Trophoblast cell (in vitro differentiated cells and primary cell): Measurements from ENCODE around the gene SPON1.

ENCODE experiments used
- DNase-seq, 2 donors: peaks; one replicate each; pipeline ENCODE4 v3.0.0-alpha.2; 2016
- H2AFZ ChIP-seq: 2 replicates; pipeline ENCODE4 v1.6.1; 2013; ENCODE audit warnings: low read length, moderate library complexity, mild to moderate bottlenecking; ENCODE audit not compliant: insufficient read depth, poor library complexity
- H2AK5ac ChIP-seq: 2 replicates; pipeline ENCODE4 v1.6.1; 2013; ENCODE audit warnings: mild to moderate bottlenecking, low read length
- H2BK120ac ChIP-seq: 2 replicates; pipeline ENCODE4 v1.6.1; 2013; ENCODE audit warnings: low read length, mild to moderate bottlenecking, moderate library complexity; ENCODE audit not compliant: insufficient read depth, poor library complexity
- H2BK12ac ChIP-seq: 2 replicates; pipeline ENCODE4 v1.6.1; 2013; ENCODE audit warnings: mild to moderate bottlenecking, low read length, moderate library complexity
- H2BK5ac ChIP-seq: 2 replicates; pipeline ENCODE4 v1.6.1; 2013; ENCODE audit warnings: low read length, low read depth, moderate library complexity, mild to moderate bottlenecking; ENCODE audit not compliant: poor library complexity
- H3K14ac ChIP-seq: 2 replicates; pipeline ENCODE4 v1.6.1; 2013; ENCODE audit warnings: mild to moderate bottlenecking, low read length
- H3K18ac ChIP-seq: 2 replicates; pipeline ENCODE4 v1.6.1; 2013; ENCODE audit warnings: mild to moderate bottlenecking, low read length
- H3K23ac ChIP-seq: 2 replicates; pipeline ENCODE4 v1.6.1; 2013; ENCODE audit warnings: low read length
- H3K27ac ChIP-seq: 2 replicates; pipeline ENCODE4 v1.5.1; 2013; ENCODE audit warnings: low read depth, mild to moderate bottlenecking, inconsistent platforms, low read length, moderate library complexity
- H3K27me3 ChIP-seq: 2 replicates; pipeline ENCODE4 v1.6.1; 2013; ENCODE audit warnings: inconsistent platforms, mild to moderate bottlenecking, low read length, moderate library complexity; ENCODE audit not compliant: insufficient read depth
- H3K36me3 ChIP-seq, 2 experiments: 1 replicate in 1 of 2; 2 replicates in 1 of 2; pipeline ENCODE4 v1.6.1; 2013; ENCODE audit warnings: low read length in 2 of 2, mild to moderate bottlenecking in 2 of 2, moderate library complexity in 1 of 2; ENCODE audit not compliant: insufficient read depth in 2 of 2, control insufficient read depth in 1 of 2
- H3K4ac ChIP-seq: 2 replicates; pipeline ENCODE4 v1.6.1; 2013; ENCODE audit warnings: low read depth, mild to moderate bottlenecking, low read length, moderate library complexity
- H3K4me1 ChIP-seq, 2 experiments: 1 replicate in 1 of 2; 2 replicates in 1 of 2; pipeline ENCODE4 v1.6.1; 2013; ENCODE audit warnings: low read length in 2 of 2, mild to moderate bottlenecking in 2 of 2, moderate library complexity in 1 of 2; ENCODE audit not compliant: insufficient read depth in 2 of 2, control insufficient read depth in 1 of 2
- H3K4me2 ChIP-seq: 2 replicates; pipeline ENCODE4 v1.6.1; 2013; ENCODE audit warnings: inconsistent platforms, mild to moderate bottlenecking, low read length, moderate library complexity
- H3K4me3 ChIP-seq: 2 replicates; pipeline ENCODE4 v1.5.1; 2013; ENCODE audit warnings: mild to moderate bottlenecking, low read depth, low read length, inconsistent platforms
- H3K79me1 ChIP-seq: one replicate; pipeline ENCODE4 v1.6.1; 2013; ENCODE audit warnings: low read length
- H3K79me2 ChIP-seq: 2 replicates; pipeline ENCODE4 v1.6.1; 2013; ENCODE audit warnings: low read length, mild to moderate bottlenecking; ENCODE audit not compliant: control insufficient read depth, insufficient read depth, poor library complexity
- H3K9ac ChIP-seq: 2 replicates; pipeline ENCODE4 v1.6.1; 2013; ENCODE audit warnings: mild to moderate bottlenecking, low read length
- H3K9me3 ChIP-seq: 2 replicates; pipeline ENCODE4 v1.6.1; 2013; ENCODE audit warnings: low read depth, mild to moderate bottlenecking, control low read depth, inconsistent platforms, low read length; ENCODE audit not compliant: insufficient read depth
- H4K12ac ChIP-seq: 2 replicates; pipeline ENCODE4 v1.6.1; 2013; ENCODE audit warnings: low read depth, mild to moderate bottlenecking, low read length, moderate library complexity
- H4K8ac ChIP-seq: 2 replicates; pipeline ENCODE4 v1.6.1; 2013; ENCODE audit warnings: low read depth, mild to moderate bottlenecking, low read length, moderate library complexity
- H4K91ac ChIP-seq: one replicate; pipeline ENCODE4 v1.6.1; 2013; ENCODE audit warnings: low read depth, mild to moderate bottlenecking, low read length, moderate library complexity
- WGBS: extraction: QIAGEN DNeasy Blood & Tissue Kit; methylation state at CpG from one replicate; pipeline ENCODE4 v1.1.7; 2013; ENCODE audit warnings: missing lambda C conversion rate; ENCODE audit not compliant: insufficient read length, insufficient coverage; ENCODE audit errors: extremely low coverage; 5-methylcytosine and 5-hydroxymethylcytosine counted together

SPON1 gene

DNA sequence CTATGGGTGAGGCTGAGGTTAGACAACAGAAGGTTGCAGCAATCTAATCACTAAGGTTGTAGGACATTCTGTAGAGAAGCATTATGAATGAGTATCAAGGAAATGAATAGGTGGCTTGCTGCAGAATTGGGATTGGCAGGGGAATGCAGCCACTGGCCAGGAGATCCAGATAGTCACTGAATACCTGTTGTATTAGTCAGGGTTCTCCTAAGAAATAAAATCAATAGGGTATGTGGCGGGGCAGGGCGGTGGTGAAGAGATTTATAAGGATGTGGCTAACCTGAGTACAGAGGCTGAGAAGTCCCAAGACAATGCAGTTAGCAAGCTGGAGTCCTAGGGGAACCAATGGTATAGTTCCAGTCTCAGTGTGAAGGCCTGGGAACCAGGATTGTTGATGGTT is 163.0 kb downstream of the SPON1 start:
- H3K9ac ChIP-seq, result no peak overlapping the region
- H4K8ac ChIP-seq, result no peak overlapping the region
- H3K9me3 ChIP-seq, result peaks cover 4% of the 10 kb centered on the region
- H4K12ac ChIP-seq, result no peak overlapping the region
- no peak overlapping the region for H2AFZ ChIP-seq
- no peak overlapping the region for H3K18ac ChIP-seq
- H3K4me2 ChIP-seq, result no peak overlapping the region
- no peak overlapping the region for H2AK5ac ChIP-seq
- no peak overlapping the region for H2BK5ac ChIP-seq
- no peak overlapping the region for H3K4me3 ChIP-seq
- no CpG with 5 or more reads among the region's 2 CpGs for WGBS
- no peaks in the 10 kb centered on the region for H3K79me2 ChIP-seq
- H3K36me3 ChIP-seq, result no peaks in the 10 kb centered on the region
- DNase-seq, result no peak
- no peak overlapping the region for H3K23ac ChIP-seq
- H2BK12ac ChIP-seq, result no peak overlapping the region
- no peak overlapping the region for H2BK120ac ChIP-seq
- no peak overlapping the region for H4K91ac ChIP-seq
- H3K79me1 ChIP-seq, result no peaks in the 10 kb centered on the region
- no peaks in the 10 kb centered on the region for H3K4me1 ChIP-seq
- H3K4ac ChIP-seq, result no peak overlapping the region
- no peak overlapping the region for H3K14ac ChIP-seq
- no peak overlapping the region for H3K27ac ChIP-seq
- H3K27me3 ChIP-seq, result no peaks in the 10 kb centered on the region

DNA sequence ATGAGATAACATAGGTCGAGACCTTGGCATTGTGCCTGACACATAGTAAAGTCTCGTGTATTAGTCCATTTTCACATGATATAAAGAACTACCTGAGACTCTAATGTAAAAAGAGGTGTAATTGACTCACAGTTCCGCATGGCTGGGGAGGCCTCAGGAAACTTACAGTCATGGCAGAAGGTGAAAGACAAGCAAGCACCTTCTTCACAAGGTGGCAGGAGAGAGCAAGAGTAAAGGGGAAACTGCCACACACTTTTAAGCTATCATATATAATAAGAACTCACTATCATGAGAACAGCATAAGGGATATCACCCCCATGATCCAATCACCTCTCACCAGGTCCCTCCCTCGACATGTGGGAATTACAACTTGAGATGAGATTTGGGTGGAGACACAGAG is 165.2 kb downstream of the SPON1 start:
- Histone ChIP-seq H3K18ac (no peak overlapping the region), H3K4ac (no peak overlapping the region), H3K27me3 (no peaks in the 10 kb centered on the region), H2BK12ac (no peak overlapping the region), H3K79me2 (no peaks in the 10 kb centered on the region), H3K9me3 (peaks cover 4% of the 10 kb centered on the region), H4K91ac (no peak overlapping the region), H2BK120ac (no peak overlapping the region), H3K4me3 (no peak overlapping the region), H2AK5ac (no peak overlapping the region), H4K12ac (no peak overlapping the region), H3K36me3 (no peaks in the 10 kb centered on the region), H4K8ac (no peak overlapping the region), H3K14ac (no peak overlapping the region), H2AFZ (no peak overlapping the region), H3K4me2 (no peak overlapping the region), H3K9ac (no peak overlapping the region), H3K79me1 (no peaks in the 10 kb centered on the region), H2BK5ac (no peak overlapping the region), H3K4me1 (no peaks in the 10 kb centered on the region), H3K27ac (no peak overlapping the region), H3K23ac (no peak overlapping the region)
- no CpG with 5 or more reads among the region's 4 CpGs for WGBS
- DNase-seq, result no peak

DNA sequence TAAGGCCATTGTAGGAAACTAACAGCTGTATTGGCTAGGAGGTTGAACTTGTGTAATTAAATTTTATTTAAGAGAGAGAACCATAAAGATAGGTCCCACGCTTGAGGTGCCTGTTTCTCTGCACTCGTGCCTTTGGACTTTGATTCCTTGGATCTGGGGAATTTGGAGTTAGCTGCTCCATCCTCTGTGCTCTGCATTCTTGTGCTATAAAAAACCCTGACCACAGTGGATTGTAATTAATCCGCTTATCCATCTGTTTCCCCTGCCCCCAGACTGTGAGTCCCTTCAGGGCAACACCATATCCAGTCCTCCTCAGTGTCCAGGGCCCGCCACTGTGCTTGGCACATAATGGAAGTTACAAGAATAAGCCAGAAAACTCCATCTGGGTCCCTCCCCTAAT is 169.8 kb downstream of the SPON1 start:
- no peak overlapping the region for H3K23ac ChIP-seq
- DNase-seq, result no peak
- no peak overlapping the region for H4K8ac ChIP-seq
- H3K4me1 ChIP-seq, result no peaks in the 10 kb centered on the region
- H3K18ac ChIP-seq, result no peak overlapping the region
- WGBS, result no CpG with 5 or more reads among the region's 4 CpGs
- no peak overlapping the region for H3K14ac ChIP-seq
- no peak overlapping the region for H2AK5ac ChIP-seq
- no peak overlapping the region for H3K4ac ChIP-seq
- H2AFZ ChIP-seq, result no peak overlapping the region
- H4K91ac ChIP-seq, result no peak overlapping the region
- H2BK12ac ChIP-seq, result no peak overlapping the region
- H3K9me3 ChIP-seq, result peaks cover 4% of the 10 kb centered on the region
- no peak overlapping the region for H2BK120ac ChIP-seq
- H4K12ac ChIP-seq, result no peak overlapping the region
- no peaks in the 10 kb centered on the region for H3K27me3 ChIP-seq
- no peak overlapping the region for H3K4me2 ChIP-seq
- H3K79me1 ChIP-seq, result no peaks in the 10 kb centered on the region
- H3K36me3 ChIP-seq, result no peaks in the 10 kb centered on the region
- no peaks in the 10 kb centered on the region for H3K79me2 ChIP-seq
- no peak overlapping the region for H3K9ac ChIP-seq
- no peak overlapping the region for H2BK5ac ChIP-seq
- no peak overlapping the region for H3K4me3 ChIP-seq
- no peak overlapping the region for H3K27ac ChIP-seq

DNA sequence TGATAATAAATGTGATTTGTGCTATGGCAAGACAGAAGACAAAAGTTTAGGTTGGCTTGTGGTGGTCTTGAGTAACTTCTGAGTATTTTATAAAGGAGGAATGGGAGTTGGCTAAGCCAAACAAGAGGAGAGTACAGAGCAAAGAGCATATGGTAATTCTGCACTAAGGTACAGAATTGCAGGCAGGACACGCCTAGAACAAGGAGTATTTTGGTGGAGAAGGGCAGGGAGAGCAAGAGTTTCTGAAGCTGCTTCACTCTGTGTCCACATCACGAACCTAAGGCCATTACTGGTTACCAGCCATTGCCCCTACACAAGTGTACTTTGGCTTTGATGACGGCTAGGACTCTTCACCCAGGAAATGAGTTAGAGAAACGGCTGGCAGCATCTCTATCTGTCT is 170.9 kb downstream of the SPON1 start:
- WGBS, result no CpG with 5 or more reads among the region's 4 CpGs
- DNase-seq, result no peak
- no peak overlapping the region for H2BK12ac ChIP-seq
- no peaks in the 10 kb centered on the region for H3K4me1 ChIP-seq
- no peak overlapping the region for H2AFZ ChIP-seq
- H3K4me3 ChIP-seq, result no peak overlapping the region
- H3K9me3 ChIP-seq, result peaks cover 3% of the 10 kb centered on the region
- H3K79me2 ChIP-seq, result no peaks in the 10 kb centered on the region
- H2BK5ac ChIP-seq, result no peak overlapping the region
- H3K4me2 ChIP-seq, result no peak overlapping the region
- no peak overlapping the region for H3K23ac ChIP-seq
- H3K27ac ChIP-seq, result no peak overlapping the region
- H3K9ac ChIP-seq, result no peak overlapping the region
- no peaks in the 10 kb centered on the region for H3K27me3 ChIP-seq
- no peak overlapping the region for H4K12ac ChIP-seq
- no peak overlapping the region for H3K18ac ChIP-seq
- no peaks in the 10 kb centered on the region for H3K79me1 ChIP-seq
- H4K91ac ChIP-seq, result no peak overlapping the region
- H2BK120ac ChIP-seq, result no peak overlapping the region
- no peak overlapping the region for H3K14ac ChIP-seq
- H2AK5ac ChIP-seq, result no peak overlapping the region
- no peaks in the 10 kb centered on the region for H3K36me3 ChIP-seq
- H3K4ac ChIP-seq, result no peak overlapping the region
- no peak overlapping the region for H4K8ac ChIP-seq
